Caco-2 (cell line): ENCODE data around the gene SIRT2. TPM values are rescaled to one million over a fixed set of nuclear protein-coding genes. Genes with fewer than 3 reads are reported as not detected.

ENCODE experiments used
- BruUV-seq: library from RNA; stranded (reverse); fragments of 400-500 nt; replicated peaks from 2 replicates; lab custom pipeline; 2021; lab: Mats Ljungman, UMichigan
- CTCF ChIA-PET: fragments of 300-600 bp; sonication (Branson Sonifier 250); formaldehyde crosslinking; loops from one replicate; lab custom pipeline; 2022; ENCODE audit warnings: antibody characterized with exemption; lab: Charles Lee
- POLR2A ChIA-PET: fragments of 300-600 bp; sonication (Branson Sonifier 250); formaldehyde crosslinking; loops from one replicate; lab custom pipeline; 2022; ENCODE audit warnings: antibody characterized with exemption; lab: Charles Lee
- DNase-seq, 2 experiments: peaks; one replicate each; pipeline versions ENCODE4 v3.0.0 to v3.0.0-alpha.2; 2020 to 2022
- H3K27me3 ChIP-seq: replicated peaks from 2 replicates; pipeline ENCODE4 v1.6.0; 2011; ENCODE audit warnings: low read length; ENCODE audit not compliant: control insufficient read depth, insufficient read depth
- H3K36me3 ChIP-seq: 2 replicates; pipeline ENCODE4 v1.5.1; 2011; ENCODE audit warnings: low read length; ENCODE audit not compliant: control insufficient read depth, insufficient read depth
- H3K4me1 ChIP-seq: fragments of 250-450 bp; sonication (Bioruptor Pico); 2 replicates; pipeline ENCODE4 v1.5.1; 2020; ENCODE audit warnings: mild to moderate bottlenecking
- H3K4me3 ChIP-seq: 2 replicates; pipeline ENCODE4 v1.5.1; 2011; ENCODE audit warnings: low read depth, mild to moderate bottlenecking, control low read depth, low read length
- H3K9me3 ChIP-seq: fragments of 250-450 bp; sonication (Bioruptor Pico); 2 replicates; pipeline ENCODE4 v1.5.1; 2020; ENCODE audit warnings: mild to moderate bottlenecking, moderate library complexity
- H3K27ac Mint-ChIP-seq: one replicate; pipeline ENCODE4 v1.8.0; 2022; ENCODE audit warnings: mixed read lengths; ENCODE audit not compliant: unreplicated experiment
- H3K27me3 Mint-ChIP-seq: one replicate; pipeline ENCODE4 v1.8.0; 2022; ENCODE audit warnings: mixed read lengths; ENCODE audit not compliant: insufficient read depth, unreplicated experiment
- H3K36me3 Mint-ChIP-seq: one replicate; pipeline ENCODE4 v1.8.0; 2022; ENCODE audit warnings: mild to moderate bottlenecking, mixed read lengths; ENCODE audit not compliant: insufficient read depth, unreplicated experiment
- H3K4me1 Mint-ChIP-seq: one replicate; pipeline ENCODE4 v1.8.0; 2022; ENCODE audit warnings: low read depth, mixed read lengths; ENCODE audit not compliant: unreplicated experiment
- H3K4me3 Mint-ChIP-seq: one replicate; pipeline ENCODE4 v1.8.0; 2022; ENCODE audit warnings: mild to moderate bottlenecking, moderate library complexity, mixed read lengths; ENCODE audit not compliant: unreplicated experiment
- H3K9me3 Mint-ChIP-seq: one replicate; pipeline ENCODE4 v1.8.0; 2022; ENCODE audit warnings: mixed read lengths; ENCODE audit not compliant: unreplicated experiment
- intact Hi-C: fragments of 100-400 bp; cut with micrococcal nuclease; formaldehyde crosslinking; loops from one replicate; pipeline ENCODE4 v1.10.0; 2022; ENCODE audit not compliant: unreplicated experiment
- total RNA-seq: library from RNA; stranded (reverse); gene quantifications from 2 replicates; pipeline ENCODE4 v1.2.3, GENCODE V29; 2022
- TF ChIP-seq, protein P1 (sequence below), 2 experiments: fragments of 200-600 bp in 1 of 2; IDR thresholded peaks; 1 replicate in 1 of 2; 2 replicates in 1 of 2; pipeline versions ENCODE4 v1.5.1 to v1.8.0; 2011 to 2022; ENCODE audit warnings: antibody characterized with exemption in 1 of 2, control low read depth in 1 of 2, inconsistent platforms in 1 of 2, low read depth in 1 of 2, low read length in 1 of 2, mild to moderate bottlenecking in 1 of 2, moderate library complexity in 1 of 2; ENCODE audit not compliant: insufficient read depth in 1 of 2, severe bottlenecking in 1 of 2, unreplicated experiment in 1 of 2

The SIRT2 gene
- total RNA-seq, 1 experiment from 2014 or later: 33.3 TPM

- Histone ChIP-seq H3K4me1 (no peaks in the 10 kb centered on the region), H3K27me3 (no peaks in the 10 kb centered on the region), H3K36me3 (peaks cover 1% of the 10 kb centered on the region), H3K9me3 (no peaks in the 10 kb centered on the region; the same call in 1 of the 2 replicates), H3K4me3 (no peak overlapping the region)
- ChIA-PET POLR2A (interaction anchor here (0.6 kb wide), 1 partner anchor 60 kb away, joined by 4 read pairs; no protein-coding TSS in a partner anchor), CTCF (no interaction called here)
- H3K4me1 Mint-ChIP-seq: no peaks in the 10 kb centered on the region
- TF ChIP-seq, protein P1, sequence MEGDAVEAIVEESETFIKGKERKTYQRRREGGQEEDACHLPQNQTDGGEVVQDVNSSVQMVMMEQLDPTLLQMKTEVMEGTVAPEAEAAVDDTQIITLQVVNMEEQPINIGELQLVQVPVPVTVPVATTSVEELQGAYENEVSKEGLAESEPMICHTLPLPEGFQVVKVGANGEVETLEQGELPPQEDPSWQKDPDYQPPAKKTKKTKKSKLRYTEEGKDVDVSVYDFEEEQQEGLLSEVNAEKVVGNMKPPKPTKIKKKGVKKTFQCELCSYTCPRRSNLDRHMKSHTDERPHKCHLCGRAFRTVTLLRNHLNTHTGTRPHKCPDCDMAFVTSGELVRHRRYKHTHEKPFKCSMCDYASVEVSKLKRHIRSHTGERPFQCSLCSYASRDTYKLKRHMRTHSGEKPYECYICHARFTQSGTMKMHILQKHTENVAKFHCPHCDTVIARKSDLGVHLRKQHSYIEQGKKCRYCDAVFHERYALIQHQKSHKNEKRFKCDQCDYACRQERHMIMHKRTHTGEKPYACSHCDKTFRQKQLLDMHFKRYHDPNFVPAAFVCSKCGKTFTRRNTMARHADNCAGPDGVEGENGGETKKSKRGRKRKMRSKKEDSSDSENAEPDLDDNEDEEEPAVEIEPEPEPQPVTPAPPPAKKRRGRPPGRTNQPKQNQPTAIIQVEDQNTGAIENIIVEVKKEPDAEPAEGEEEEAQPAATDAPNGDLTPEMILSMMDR (IDR thresholded peaks at IDR 0.05; ENCODE audit: insufficient read depth in 1 of 2, low read depth in 1 of 2, low read length in 1 of 2, severe bottlenecking in 1 of 2, unreplicated experiment in 1 of 2): no peak
- H3K27me3 Mint-ChIP-seq: no peaks in the 10 kb centered on the region
- intact Hi-C loops: no loop called here
- H3K27ac Mint-ChIP-seq: no peak overlapping the region
- no peak overlapping the region for H3K4me3 Mint-ChIP-seq
- no TSS peak for BruUV-seq
- no peaks in the 10 kb centered on the region for H3K9me3 Mint-ChIP-seq
- DNase-seq: no peak
- H3K36me3 Mint-ChIP-seq: peaks cover 33% of the 10 kb centered on the region
These were observed 12.1 kb upstream of the SIRT2 start for GRCh38 chr19:38911388-38912001.

DNA sequence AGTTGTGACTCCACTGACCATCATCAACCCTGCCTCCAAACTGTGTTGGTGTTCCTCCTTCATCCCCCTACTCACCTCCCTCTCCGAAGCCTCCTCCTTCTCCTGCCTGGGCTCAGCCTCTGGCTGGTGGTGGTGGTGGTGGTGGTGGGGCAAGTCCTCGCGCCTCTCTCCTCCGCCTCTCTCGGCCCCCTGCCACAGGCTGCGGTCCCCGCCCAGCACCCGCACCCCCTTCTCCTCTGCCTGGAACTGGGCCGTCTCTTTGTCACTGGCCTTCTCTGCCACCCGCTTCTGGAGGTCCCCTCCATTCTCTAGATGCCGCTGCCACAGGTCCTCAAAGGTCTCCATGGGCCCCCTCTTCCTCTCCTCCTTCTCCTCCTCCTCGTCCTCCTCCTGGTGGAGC lies 11.1 kb upstream of the SIRT2 start:
- Mint-ChIP-seq H3K27me3 (no peaks in the 10 kb centered on the region), H3K36me3 (peaks cover 33% of the 10 kb centered on the region), H3K4me1 (no peaks in the 10 kb centered on the region), H3K9me3 (no peaks in the 10 kb centered on the region), H3K4me3 (no peak overlapping the region), H3K27ac (peak overlapping the region; percentile 4)
- TF ChIP-seq, protein P1 (IDR thresholded peaks at IDR 0.05; ENCODE audit: insufficient read depth in 1 of 2, low read depth in 1 of 2, low read length in 1 of 2, severe bottlenecking in 1 of 2, unreplicated experiment in 1 of 2): no peak
- ChIA-PET POLR2A (no interaction called here), CTCF (no interaction called here)
- Histone ChIP-seq H3K27me3 (no peaks in the 10 kb centered on the region), H3K36me3 (peaks cover 3% of the 10 kb centered on the region), H3K4me3 (no peak overlapping the region), H3K4me1 (no peaks in the 10 kb centered on the region), H3K9me3 (no peaks in the 10 kb centered on the region; the same call in 1 of the 2 replicates)
- intact Hi-C loops: no loop called here
- no TSS peak for BruUV-seq
- no peak for DNase-seq

- Mint-ChIP-seq H3K27me3 (no peaks in the 10 kb centered on the region), H3K4me1 (peaks cover 7% of the 10 kb centered on the region), H3K27ac (no peak overlapping the region), H3K9me3 (no peaks in the 10 kb centered on the region), H3K36me3 (peaks cover 41% of the 10 kb centered on the region), H3K4me3 (no peak overlapping the region)
- Histone ChIP-seq H3K36me3 (peaks cover 3% of the 10 kb centered on the region; the same call in 1 of the 2 replicates), H3K9me3 (no peaks in the 10 kb centered on the region; the same call in 1 of the 2 replicates), H3K4me3 (no peak overlapping the region), H3K4me1 (peaks cover 10% of the 10 kb centered on the region), H3K27me3 (no peaks in the 10 kb centered on the region)
- no TSS peak for BruUV-seq
- DNase-seq: no peak
- CTCF ChIA-PET: no interaction called here
- intact Hi-C loops: no loop called here
- TF ChIP-seq, protein P1 (IDR thresholded peaks at IDR 0.05; ENCODE audit: insufficient read depth in 1 of 2, low read depth in 1 of 2, low read length in 1 of 2, severe bottlenecking in 1 of 2, unreplicated experiment in 1 of 2): no peak
- POLR2A ChIA-PET: no interaction called here
These were observed 9.5 kb upstream of the SIRT2 start for GRCh38 chr19:38908911-38909310.
